Measurements from ENCODE around the gene GMDS.

The GMDS gene

GRCh38 chr6:1957746-1958145, 287.7 kb downstream of the GMDS start:
- intact Hi-C loops (cut with DNase I; ENCODE audit: low total_unique reads), result no loop called here
- Histone ChIP-seq H3K4me1 (peaks cover 0 to 6% (median 1%) of the 10 kb centered on the region in 4 donors), H3K9me3 (no peaks in the 10 kb centered on the region), H3K4me3 (no peak overlapping the region), H3K27ac (no peak overlapping the region), H3K36me3 (no peaks in the 10 kb centered on the region), H3K27me3 (no peaks in the 10 kb centered on the region)
- DNase-seq, result no peak
- TF ChIP-seq, protein P1, sequence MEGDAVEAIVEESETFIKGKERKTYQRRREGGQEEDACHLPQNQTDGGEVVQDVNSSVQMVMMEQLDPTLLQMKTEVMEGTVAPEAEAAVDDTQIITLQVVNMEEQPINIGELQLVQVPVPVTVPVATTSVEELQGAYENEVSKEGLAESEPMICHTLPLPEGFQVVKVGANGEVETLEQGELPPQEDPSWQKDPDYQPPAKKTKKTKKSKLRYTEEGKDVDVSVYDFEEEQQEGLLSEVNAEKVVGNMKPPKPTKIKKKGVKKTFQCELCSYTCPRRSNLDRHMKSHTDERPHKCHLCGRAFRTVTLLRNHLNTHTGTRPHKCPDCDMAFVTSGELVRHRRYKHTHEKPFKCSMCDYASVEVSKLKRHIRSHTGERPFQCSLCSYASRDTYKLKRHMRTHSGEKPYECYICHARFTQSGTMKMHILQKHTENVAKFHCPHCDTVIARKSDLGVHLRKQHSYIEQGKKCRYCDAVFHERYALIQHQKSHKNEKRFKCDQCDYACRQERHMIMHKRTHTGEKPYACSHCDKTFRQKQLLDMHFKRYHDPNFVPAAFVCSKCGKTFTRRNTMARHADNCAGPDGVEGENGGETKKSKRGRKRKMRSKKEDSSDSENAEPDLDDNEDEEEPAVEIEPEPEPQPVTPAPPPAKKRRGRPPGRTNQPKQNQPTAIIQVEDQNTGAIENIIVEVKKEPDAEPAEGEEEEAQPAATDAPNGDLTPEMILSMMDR (IDR thresholded peaks at IDR 0.05), result no peak

DNA sequence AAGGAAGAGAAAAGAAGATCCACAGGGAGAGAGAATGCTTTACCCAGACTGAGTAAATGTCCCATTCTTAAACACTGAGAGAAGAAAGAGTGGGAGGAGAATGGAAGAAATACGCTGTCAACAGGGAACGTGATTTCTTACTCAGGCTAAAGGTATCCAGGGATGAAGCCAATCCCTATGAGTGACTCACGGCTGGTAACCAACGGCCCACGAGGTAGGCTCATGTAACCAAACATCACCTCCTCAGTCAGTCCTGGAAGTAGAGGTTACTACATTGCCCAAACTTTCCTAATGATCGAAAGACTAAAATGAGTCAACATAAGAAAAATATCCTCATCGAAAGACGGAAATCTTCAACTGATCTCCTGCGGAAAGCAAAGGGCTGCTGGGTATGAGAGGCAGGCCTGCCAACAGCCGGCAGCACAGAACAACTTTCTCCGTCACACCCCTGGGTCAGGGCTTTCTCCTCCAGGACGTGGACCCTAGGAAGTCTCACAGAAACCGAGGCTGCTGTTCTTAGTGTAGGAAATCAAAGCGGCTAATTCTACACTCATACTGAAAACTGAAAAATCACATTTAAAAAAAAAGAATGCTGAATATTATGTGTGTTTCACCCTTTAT, 292.6 kb downstream of the GMDS start:
- Histone ChIP-seq H3K36me3 (no peaks in the 10 kb centered on the region), H3K4me1 (no peaks in the 10 kb centered on the region), H3K4me3 (no peak overlapping the region), H3K27ac (peak overlapping the region; percentile 13 to 25), H3K9me3 (no peaks in the 10 kb centered on the region), H3K27me3 (no peaks in the 10 kb centered on the region)
- intact Hi-C loops (cut with DNase I; ENCODE audit: low total_unique reads), result no loop called here
- no peak for DNase-seq
- TF ChIP-seq, protein P1 (IDR thresholded peaks at IDR 0.05), result no peak

DNA sequence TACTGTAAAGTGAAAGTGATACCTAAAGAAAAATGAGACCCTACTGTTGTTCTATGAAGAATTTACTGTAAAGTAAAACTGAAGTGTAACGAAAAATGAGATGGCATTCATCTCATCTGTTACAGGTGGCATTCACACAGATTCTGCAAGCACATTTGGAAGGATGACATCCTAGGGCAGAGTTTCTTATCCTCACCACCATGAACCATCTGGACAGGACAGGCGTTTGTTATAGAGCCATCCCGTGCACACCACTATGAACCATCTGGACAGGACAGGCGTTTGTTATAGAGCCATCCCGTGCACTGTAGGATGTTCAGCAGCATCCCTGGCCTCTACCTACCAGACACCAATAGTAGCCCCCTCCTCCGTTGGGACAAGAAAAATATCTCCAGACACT, 294.8 kb downstream of the GMDS start:
- Histone ChIP-seq H3K9me3 (no peaks in the 10 kb centered on the region), H3K27ac (no peak overlapping the region), H3K27me3 (no peaks in the 10 kb centered on the region), H3K4me1 (no peaks in the 10 kb centered on the region), H3K36me3 (no peaks in the 10 kb centered on the region), H3K4me3 (no peak overlapping the region)
- intact Hi-C loops (cut with DNase I; ENCODE audit: low total_unique reads), result no loop called here
- TF ChIP-seq, protein P1 (IDR thresholded peaks at IDR 0.05), result no peak
- no peak for DNase-seq

- TF ChIP-seq, protein P1 (IDR thresholded peaks at IDR 0.05), result no peak
- intact Hi-C loops (cut with DNase I; ENCODE audit: low total_unique reads), result no loop called here
- Histone ChIP-seq H3K36me3 (no peaks in the 10 kb centered on the region), H3K4me1 (no peaks in the 10 kb centered on the region), H3K27me3 (no peaks in the 10 kb centered on the region), H3K4me3 (no peak overlapping the region), H3K27ac (no peak overlapping the region), H3K9me3 (no peaks in the 10 kb centered on the region)
- no peak for DNase-seq
These were observed 295.9 kb downstream of the GMDS start for GRCh38 chr6:1949538-1949937.

GRCh38 chr6:1947922-1948321, 297.5 kb downstream of the GMDS start:
- no peaks in the 10 kb centered on the region for H3K36me3 ChIP-seq
- no peak overlapping the region for H3K4me3 ChIP-seq
- no peaks in the 10 kb centered on the region for H3K4me1 ChIP-seq
- no peak overlapping the region for H3K27ac ChIP-seq
- no peaks in the 10 kb centered on the region for H3K9me3 ChIP-seq
- H3K27me3 ChIP-seq, result no peaks in the 10 kb centered on the region
- TF ChIP-seq, protein P1 (IDR thresholded peaks at IDR 0.05), result no peak
- intact Hi-C loops (cut with DNase I; ENCODE audit: low total_unique reads), result no loop called here
- DNase-seq, result no peak

- no peak overlapping the region for H3K27ac ChIP-seq
- no peaks in the 10 kb centered on the region for H3K9me3 ChIP-seq
- intact Hi-C loops (cut with DNase I; ENCODE audit: low total_unique reads), result no loop called here
- H3K4me3 ChIP-seq, result no peak overlapping the region
- H3K27me3 ChIP-seq, result no peaks in the 10 kb centered on the region
- no peaks in the 10 kb centered on the region for H3K4me1 ChIP-seq
- H3K36me3 ChIP-seq, result no peaks in the 10 kb centered on the region
- no peak for DNase-seq
- TF ChIP-seq, protein P1 (IDR thresholded peaks at IDR 0.05), result no peak
These were observed 298.8 kb downstream of the GMDS start for GRCh38 chr6:1946583-1946982.

All from tibial artery (tissue), 4 donors.